Vagina (tissue), 2 donors: Measurements from ENCODE around the gene CACNA2D4.

Experiments
- CTCF ChIP-seq, 3 experiments: fragments of 450-650 bp in 2 of 3; fragments of 200-600 bp in 1 of 3; sonication (generic) in 1 of 3; IDR thresholded peaks; one replicate each; pipeline ENCODE4 v1.5.1; 2017 to 2019; ENCODE audit warnings: antibody characterized with exemption in 3 of 3, mild to moderate bottlenecking in 2 of 3, moderate library complexity in 2 of 3
- POLR2A ChIP-seq, 2 donors: fragments of 450-650 bp; IDR thresholded peaks; one replicate each; pipeline ENCODE4 v1.6.1; 2017; ENCODE audit warnings: antibody characterized with exemption in 2 of 2, mild to moderate bottlenecking in 2 of 2, moderate library complexity in 2 of 2
- POLR2AphosphoS5 ChIP-seq, 2 donors: sonication (generic); formaldehyde crosslinking; IDR thresholded peaks; one replicate each; pipeline ENCODE4 v1.9.0; 2017; ENCODE audit warnings: antibody characterized with exemption in 2 of 2, mild to moderate bottlenecking in 2 of 2, low read depth in 1 of 2; ENCODE audit not compliant: insufficient read depth in 1 of 2

GRCh38 chr12:1865284-1865866 lies 53.1 kb downstream of the CACNA2D4 start:
- no peak for TF ChIP-seq CTCF (IDR thresholded peaks at IDR 0.05)
- no peak for TF ChIP-seq POLR2AphosphoS5 (IDR thresholded peaks at IDR 0.05; ENCODE audit: insufficient read depth in 1 of 2, low read depth in 1 of 2)
- TF ChIP-seq POLR2A (IDR thresholded peaks at IDR 0.05): no peak
